Epithelial cell of esophagus (primary cell): ENCODE data around the gene SPDYC.

Experiments
- DNase-seq: peaks from one replicate; pipeline ENCODE4 v3.0.0; 2010; ENCODE audit warnings: low read depth
- H3K4me3 ChIP-seq: 2 replicates; pipeline ENCODE4 v1.5.1; 2011; ENCODE audit warnings: mild to moderate bottlenecking, low read length, control low read depth
- TF ChIP-seq, protein P1 (sequence below): IDR thresholded peaks from 2 replicates; pipeline ENCODE4 v1.5.1; 2011; ENCODE audit warnings: low read depth, mild to moderate bottlenecking, low read length, control low read depth, inconsistent platforms; ENCODE audit not compliant: insufficient read depth; ENCODE audit errors: missing control alignments

Gene SPDYC

GRCh38 chr11:65208785-65209710, 39.0 kb downstream of the SPDYC start:
- no peak for DNase-seq
- TF ChIP-seq, protein P1, sequence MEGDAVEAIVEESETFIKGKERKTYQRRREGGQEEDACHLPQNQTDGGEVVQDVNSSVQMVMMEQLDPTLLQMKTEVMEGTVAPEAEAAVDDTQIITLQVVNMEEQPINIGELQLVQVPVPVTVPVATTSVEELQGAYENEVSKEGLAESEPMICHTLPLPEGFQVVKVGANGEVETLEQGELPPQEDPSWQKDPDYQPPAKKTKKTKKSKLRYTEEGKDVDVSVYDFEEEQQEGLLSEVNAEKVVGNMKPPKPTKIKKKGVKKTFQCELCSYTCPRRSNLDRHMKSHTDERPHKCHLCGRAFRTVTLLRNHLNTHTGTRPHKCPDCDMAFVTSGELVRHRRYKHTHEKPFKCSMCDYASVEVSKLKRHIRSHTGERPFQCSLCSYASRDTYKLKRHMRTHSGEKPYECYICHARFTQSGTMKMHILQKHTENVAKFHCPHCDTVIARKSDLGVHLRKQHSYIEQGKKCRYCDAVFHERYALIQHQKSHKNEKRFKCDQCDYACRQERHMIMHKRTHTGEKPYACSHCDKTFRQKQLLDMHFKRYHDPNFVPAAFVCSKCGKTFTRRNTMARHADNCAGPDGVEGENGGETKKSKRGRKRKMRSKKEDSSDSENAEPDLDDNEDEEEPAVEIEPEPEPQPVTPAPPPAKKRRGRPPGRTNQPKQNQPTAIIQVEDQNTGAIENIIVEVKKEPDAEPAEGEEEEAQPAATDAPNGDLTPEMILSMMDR: no peak

GRCh38 chr11:65209711-65210360, 39.8 kb downstream of the SPDYC start:
- TF ChIP-seq, protein P1: no peak
- no peak overlapping the region for H3K4me3 ChIP-seq
- DNase-seq: no peak

More at GRCh38 chr11:65208785-65209710, 39.0 kb downstream of the SPDYC start:
- no peak overlapping the region for H3K4me3 ChIP-seq

DNA sequence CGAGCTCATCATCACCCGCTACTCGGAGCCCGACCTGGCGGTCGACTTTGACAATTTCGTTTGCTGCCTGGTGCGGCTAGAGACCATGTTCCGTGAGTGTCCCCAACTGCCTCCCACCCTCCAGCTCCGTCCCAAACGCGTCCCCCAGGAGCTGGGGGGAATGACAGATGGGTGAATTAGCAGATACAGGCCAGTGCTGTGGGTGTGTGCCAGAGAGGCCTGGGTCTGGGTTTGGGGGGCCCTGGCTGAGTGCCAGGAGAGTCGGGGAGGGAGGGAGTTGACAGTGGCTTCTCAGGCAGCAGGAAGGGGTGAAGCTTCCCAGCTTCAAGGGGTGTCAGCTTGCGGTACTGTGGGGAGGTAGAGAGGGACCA, 40.3 kb downstream of the SPDYC start:
- H3K4me3 ChIP-seq: no peak overlapping the region
- TF ChIP-seq, protein P1: no peak
- no peak for DNase-seq

GRCh38 chr11:65210748-65211147, 40.7 kb downstream of the SPDYC start:
- TF ChIP-seq, protein P1: no peak
- DNase-seq: no peak

GRCh38 chr11:65211293-65212105, 41.5 kb downstream of the SPDYC start:
- TF ChIP-seq, protein P1: no peak
- H3K4me3 ChIP-seq: no peak overlapping the region

More at GRCh38 chr11:65210748-65211147, 40.7 kb downstream of the SPDYC start:
- no peak overlapping the region for H3K4me3 ChIP-seq

GRCh38 chr11:65212226-65212801, 42.3 kb downstream of the SPDYC start:
- DNase-seq: no peak
- H3K4me3 ChIP-seq: no peak overlapping the region
- TF ChIP-seq, protein P1: no peak

More at GRCh38 chr11:65211293-65212105, 41.5 kb downstream of the SPDYC start:
- no peak for DNase-seq
